ENCODE data around the gene NKX6-2. TPM values are rescaled to one million over a fixed set of nuclear protein-coding genes. Genes with fewer than 3 reads are reported as not detected.
"Not testable (repeated sequence)": the region's sequence is repeated elsewhere in the genome, so short reads cannot be mapped to it uniquely, and the experiment has no call there.

Gene NKX6-2
- total RNA-seq, 2 donors from 2014 or later, result 5.0 TPM; not detected in 1

DNA sequence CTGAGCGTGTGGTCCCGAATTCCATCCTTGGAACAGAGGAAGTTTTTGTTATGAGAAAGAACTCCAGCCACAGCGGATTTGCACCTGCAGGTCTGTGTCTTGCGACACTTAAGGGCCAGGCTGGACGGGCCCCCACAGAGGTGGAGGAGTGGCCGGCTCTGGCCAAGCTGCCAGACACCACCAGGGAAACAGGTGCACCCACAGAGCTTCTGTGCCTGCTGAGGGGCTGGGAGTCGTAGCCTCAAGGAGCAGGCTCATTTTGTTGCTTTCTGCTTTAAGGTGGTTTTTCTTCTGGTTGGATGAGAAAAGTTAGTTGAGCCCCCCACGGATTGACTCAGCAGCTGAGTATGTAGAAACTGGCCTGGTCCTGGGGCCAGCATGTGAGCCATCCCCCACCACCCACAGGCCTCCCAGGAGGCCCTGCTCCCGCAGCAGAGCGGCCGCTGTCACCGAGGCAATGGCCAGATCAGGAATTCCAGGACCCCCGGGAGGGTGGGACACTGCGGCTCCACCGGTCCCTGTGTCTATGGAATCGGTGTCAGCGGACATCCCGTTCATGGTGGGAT, 41.9 kb downstream of the NKX6-2 start:
- H3K36me3 ChIP-seq, result no peaks in the 10 kb centered on the region
- no peaks in the 10 kb centered on the region for H3K27me3 ChIP-seq (replicated peaks; ENCODE audit: insufficient read depth)
- no peaks in the 10 kb centered on the region for H3K4me1 ChIP-seq (replicated peaks)
- no peak overlapping the region for H3K27ac ChIP-seq
- no peak overlapping the region for H3K4me3 ChIP-seq
- no peak for DNase-seq (ENCODE audit: low spot score)
- H3K9me3 ChIP-seq, result no peaks in the 10 kb centered on the region
- TF ChIP-seq POLR2AphosphoS5 (IDR thresholded peaks at IDR 0.05) (no peak), CTCF (IDR thresholded peaks at IDR 0.05) (no peak)
- WGBS, result 95% methylated on average over 18 of the region's 18 CpGs
- intact Hi-C loops (cut with DNase I), result no loop called here

- intact Hi-C loops (cut with DNase I); H3K27ac ChIP-seq; H3K4me3 ChIP-seq; H3K4me1 ChIP-seq (replicated peaks); H3K9me3 ChIP-seq; DNase-seq (ENCODE audit: low spot score); H3K27me3 ChIP-seq (replicated peaks; ENCODE audit: insufficient read depth); H3K36me3 ChIP-seq: not testable (repeated sequence)
- WGBS, result 83% methylated on average over 27 of the region's 30 CpGs
Measured at GRCh38 chr10:132743196-132743924, 42.6 kb downstream of the NKX6-2 start.

DNA sequence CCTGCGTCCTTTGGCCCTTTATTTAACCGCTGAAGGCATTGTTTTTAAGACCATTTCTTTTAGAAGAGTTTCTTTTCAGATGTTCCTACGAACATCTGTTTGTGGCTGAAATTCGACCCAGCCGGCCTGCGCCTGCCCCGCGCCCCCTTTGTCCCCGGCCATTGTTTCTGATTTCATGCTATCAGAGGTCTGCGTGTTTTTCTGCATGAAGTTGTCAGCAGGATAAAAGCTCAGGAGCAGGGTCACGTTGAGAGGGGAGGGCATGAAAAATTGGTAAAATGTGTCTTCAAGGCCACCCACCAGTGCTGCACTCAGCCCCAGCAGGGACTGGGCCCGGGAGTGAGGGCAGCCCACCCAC, 43.1 kb downstream of the NKX6-2 start:
- Histone ChIP-seq H3K4me1 (replicated peaks) (no peaks in the 10 kb centered on the region), H3K27me3 (replicated peaks; ENCODE audit: insufficient read depth) (no peaks in the 10 kb centered on the region), H3K9me3 (no peaks in the 10 kb centered on the region), H3K27ac (no peak overlapping the region), H3K36me3 (no peaks in the 10 kb centered on the region), H3K4me3 (no peak overlapping the region)
- TF ChIP-seq POLR2A (IDR thresholded peaks at IDR 0.05), result no peak
- no peak for TF ChIP-seq CTCF (IDR thresholded peaks at IDR 0.05)
- TF ChIP-seq POLR2AphosphoS5 (IDR thresholded peaks at IDR 0.05), result no peak
- WGBS, result 56% methylated on average over 12 of the region's 12 CpGs
- intact Hi-C loops (cut with DNase I), result no loop called here
- no peak for DNase-seq (ENCODE audit: low spot score)

GRCh38 chr10:132742167-132742836, 43.6 kb downstream of the NKX6-2 start:
- Histone ChIP-seq H3K9me3 (no peaks in the 10 kb centered on the region), H3K4me1 (replicated peaks) (no peaks in the 10 kb centered on the region), H3K36me3 (no peaks in the 10 kb centered on the region), H3K4me3 (no peak overlapping the region), H3K27me3 (replicated peaks; ENCODE audit: insufficient read depth) (no peaks in the 10 kb centered on the region), H3K27ac (no peak overlapping the region)
- 79% methylated on average over 25 of the region's 27 CpGs for WGBS
- no peak for DNase-seq (ENCODE audit: low spot score)
- intact Hi-C loops (cut with DNase I), result no loop called here
- no peak for TF ChIP-seq POLR2AphosphoS5 (IDR thresholded peaks at IDR 0.05)
- TF ChIP-seq CTCF (IDR thresholded peaks at IDR 0.05), result no peak
- TF ChIP-seq POLR2A (IDR thresholded peaks at IDR 0.05), result no peak

- intact Hi-C loops (cut with DNase I), result no loop called here
- WGBS, result 66% methylated on average over 6 of the region's 6 CpGs
- DNase-seq (ENCODE audit: low spot score), result no peak
- TF ChIP-seq POLR2AphosphoS5 (IDR thresholded peaks at IDR 0.05), result no peak
- TF ChIP-seq CTCF (IDR thresholded peaks at IDR 0.05), result no peak
- TF ChIP-seq POLR2A (IDR thresholded peaks at IDR 0.05), result no peak
- Histone ChIP-seq H3K9me3 (no peaks in the 10 kb centered on the region), H3K36me3 (peaks cover 0 to 3% of the 10 kb centered on the region in 2 donors), H3K4me3 (no peak overlapping the region), H3K4me1 (replicated peaks) (no peaks in the 10 kb centered on the region), H3K27ac (no peak overlapping the region), H3K27me3 (replicated peaks; ENCODE audit: insufficient read depth) (no peaks in the 10 kb centered on the region)
Measured at GRCh38 chr10:132740588-132740987, 45.4 kb downstream of the NKX6-2 start.
